Measurements from ENCODE around the gene ZNF532.

DNA sequence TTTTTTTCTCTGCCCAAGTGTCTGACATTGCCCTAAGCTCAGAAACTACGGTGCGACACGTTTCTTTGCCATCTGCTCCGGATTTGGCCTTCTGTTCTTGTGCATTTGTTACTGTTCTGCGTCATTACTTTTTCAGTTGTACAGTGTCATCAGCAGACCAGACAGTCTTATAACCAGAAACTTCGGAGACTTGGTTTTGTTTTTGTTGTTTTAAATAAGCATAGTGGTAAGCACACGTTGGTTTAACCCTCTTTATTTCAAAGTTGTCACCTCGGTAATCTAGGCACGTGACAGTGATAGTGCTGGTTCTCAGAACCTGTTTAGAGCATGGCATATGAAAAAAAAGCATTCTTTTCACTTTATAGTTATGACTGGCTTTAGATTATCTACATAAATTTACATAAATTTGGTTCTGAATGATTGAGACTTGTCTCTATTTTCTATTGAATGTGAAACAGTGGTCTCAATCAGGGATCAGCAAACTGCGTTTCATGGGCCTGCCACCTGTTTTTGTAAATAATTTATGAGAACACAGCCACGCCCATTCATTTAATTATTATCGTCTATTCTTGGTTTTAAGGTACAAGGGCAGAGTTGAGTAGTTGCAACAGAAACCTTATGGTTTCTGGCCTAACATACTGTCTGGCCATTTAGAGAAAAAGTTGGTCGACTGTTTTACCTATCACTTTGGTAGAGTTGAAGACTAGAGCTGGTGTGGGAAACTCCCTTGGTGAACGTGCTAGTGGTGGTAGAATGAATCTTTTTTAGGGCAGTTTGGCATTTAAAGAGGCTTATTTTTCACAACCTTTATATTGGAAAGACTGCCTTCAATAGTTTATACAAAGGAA is 106.5 kb downstream of the ZNF532 start:
- TF ChIP-seq EZH2 (IDR thresholded peaks at IDR 0.05; ENCODE audit: borderline replicate concordance, low read depth, low read length, severe bottlenecking) = no peak
- TF ChIP-seq, protein P1, sequence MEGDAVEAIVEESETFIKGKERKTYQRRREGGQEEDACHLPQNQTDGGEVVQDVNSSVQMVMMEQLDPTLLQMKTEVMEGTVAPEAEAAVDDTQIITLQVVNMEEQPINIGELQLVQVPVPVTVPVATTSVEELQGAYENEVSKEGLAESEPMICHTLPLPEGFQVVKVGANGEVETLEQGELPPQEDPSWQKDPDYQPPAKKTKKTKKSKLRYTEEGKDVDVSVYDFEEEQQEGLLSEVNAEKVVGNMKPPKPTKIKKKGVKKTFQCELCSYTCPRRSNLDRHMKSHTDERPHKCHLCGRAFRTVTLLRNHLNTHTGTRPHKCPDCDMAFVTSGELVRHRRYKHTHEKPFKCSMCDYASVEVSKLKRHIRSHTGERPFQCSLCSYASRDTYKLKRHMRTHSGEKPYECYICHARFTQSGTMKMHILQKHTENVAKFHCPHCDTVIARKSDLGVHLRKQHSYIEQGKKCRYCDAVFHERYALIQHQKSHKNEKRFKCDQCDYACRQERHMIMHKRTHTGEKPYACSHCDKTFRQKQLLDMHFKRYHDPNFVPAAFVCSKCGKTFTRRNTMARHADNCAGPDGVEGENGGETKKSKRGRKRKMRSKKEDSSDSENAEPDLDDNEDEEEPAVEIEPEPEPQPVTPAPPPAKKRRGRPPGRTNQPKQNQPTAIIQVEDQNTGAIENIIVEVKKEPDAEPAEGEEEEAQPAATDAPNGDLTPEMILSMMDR (IDR thresholded peaks at IDR 0.05; ENCODE audit: borderline replicate concordance, extremely low read depth, low read length, poor library complexity, severe bottlenecking) = no peak

All from DND-41 (cell line).